Thoracic aorta (tissue), 2 donors: Measurements from ENCODE around the gene SERTAD1. TPM values are rescaled to one million over a fixed set of nuclear protein-coding genes. Genes with fewer than 3 reads are reported as not detected.

Source experiments
- ATAC-seq: fragments of 150-250 bp; one replicate; pipeline ENCODE4 v1.8.0; 2017; ENCODE audit warnings: low read depth; ENCODE audit not compliant: insufficient number of reproducible peaks, low FRiP score
- DNase-seq: peaks from one replicate; pipeline ENCODE4 v3.0.0-alpha.2; 2020; ENCODE audit warnings: low spot score
- H3K27ac ChIP-seq, 2 donors: fragments of 200-600 bp; sonication (generic); 1 replicate in 1 of 2; 2 replicates in 1 of 2; pipeline ENCODE4 v1.5.1; 2016; ENCODE audit warnings: mild to moderate bottlenecking in 2 of 2, moderate library complexity in 2 of 2
- H3K27me3 ChIP-seq: fragments of 200-600 bp; sonication (generic); replicated peaks from 2 replicates; pipeline ENCODE4 v1.6.0; 2016; ENCODE audit warnings: mild to moderate bottlenecking; ENCODE audit not compliant: insufficient read depth
- H3K36me3 ChIP-seq: fragments of 200-600 bp; sonication (generic); one replicate; pipeline ENCODE4 v1.5.1; 2016
- H3K4me1 ChIP-seq, 2 donors: fragments of 200-600 bp; sonication (generic); 1 replicate in 1 of 2; 2 replicates in 1 of 2; pipeline versions ENCODE4 v1.5.1 to v1.6.0; 2016; ENCODE audit warnings: low read depth in 2 of 2, mild to moderate bottlenecking in 1 of 2; ENCODE audit not compliant: control insufficient read depth in 1 of 2
- H3K4me3 ChIP-seq: fragments of 200-600 bp; sonication (generic); 2 replicates; pipeline ENCODE4 v1.5.1; 2016; ENCODE audit warnings: mild to moderate bottlenecking
- H3K9me3 ChIP-seq: fragments of 200-600 bp; sonication (generic); 2 replicates; pipeline ENCODE4 v1.5.1; 2016
- CTCF ChIP-seq: fragments of 200-600 bp; sonication (generic); IDR thresholded peaks from one replicate; pipeline ENCODE4 v1.5.1; 2019; ENCODE audit warnings: antibody characterized with exemption
- total RNA-seq, 2 donors: library from RNA; depleted of rRNA; stranded (reverse); fragments of >200 nt; gene quantifications; one replicate each; pipeline versions ENCODE4 v1.1.0 to v1.2.3, GENCODE V29; 2016

SERTAD1 gene
- total RNA-seq, 2 donors from 2014 or later = 22.7 to 42.3 TPM

- Histone ChIP-seq H3K4me1 (peaks cover 19 to 29% of the 10 kb centered on the region in 2 donors), H3K36me3 (peaks cover 11% of the 10 kb centered on the region), H3K9me3 (no peaks in the 10 kb centered on the region), H3K27ac (peak overlapping the region; percentile 99), H3K27me3 (no peaks in the 10 kb centered on the region), H3K4me3 (peak overlapping the region; percentile 80)
- ATAC-seq = peak; percentile 70
- peak; percentile 87 for TF ChIP-seq CTCF
- peak; percentile 76 for DNase-seq
Observed at GRCh38 chr19:40420766-40421765, 4.7 kb downstream of the SERTAD1 start.

- TF ChIP-seq CTCF = no peak
- DNase-seq (no peak), ATAC-seq (no peak)
- Histone ChIP-seq H3K27ac (peak overlapping the region; percentile 99), H3K4me3 (peak overlapping the region; percentile 80), H3K27me3 (no peaks in the 10 kb centered on the region), H3K36me3 (peaks cover 11% of the 10 kb centered on the region), H3K9me3 (no peaks in the 10 kb centered on the region), H3K4me1 (peaks cover 19 to 29% of the 10 kb centered on the region in 2 donors)
Observed at GRCh38 chr19:40420451-40420765, 5.4 kb downstream of the SERTAD1 start.

GRCh38 chr19:40419780-40420179, 6.0 kb downstream of the SERTAD1 start:
- Histone ChIP-seq H3K9me3 (no peaks in the 10 kb centered on the region), H3K27ac (no peak overlapping the region), H3K27me3 (no peaks in the 10 kb centered on the region), H3K4me1 (peaks cover 19 to 29% of the 10 kb centered on the region in 2 donors), H3K4me3 (no peak overlapping the region), H3K36me3 (peaks cover 11% of the 10 kb centered on the region)
- no peak for ATAC-seq
- no peak for TF ChIP-seq CTCF
- no peak for DNase-seq

GRCh38 chr19:40419066-40419612, 6.7 kb downstream of the SERTAD1 start:
- Histone ChIP-seq H3K4me3 (no peak overlapping the region), H3K36me3 (peaks cover 11% of the 10 kb centered on the region), H3K4me1 (peaks cover 14 to 29% of the 10 kb centered on the region in 2 donors), H3K27me3 (no peaks in the 10 kb centered on the region), H3K27ac (no peak overlapping the region), H3K9me3 (no peaks in the 10 kb centered on the region)
- DNase-seq (no peak), ATAC-seq (no peak)
- TF ChIP-seq CTCF = no peak

GRCh38 chr19:40418040-40418439, 7.8 kb downstream of the SERTAD1 start:
- Histone ChIP-seq H3K4me1 (peaks cover 8 to 18% of the 10 kb centered on the region in 2 donors), H3K9me3 (no peaks in the 10 kb centered on the region), H3K4me3 (no peak overlapping the region), H3K27ac (no peak overlapping the region), H3K36me3 (peaks cover 7% of the 10 kb centered on the region), H3K27me3 (no peaks in the 10 kb centered on the region)
- ATAC-seq (no peak), DNase-seq (no peak)
- TF ChIP-seq CTCF = no peak
